GM21360 (cell line): ENCODE data around the gene TMEM151B.
"Not testable (repeated sequence)": the region's sequence is repeated elsewhere in the genome, so short reads cannot be mapped to it uniquely, and the experiment has no call there.

ENCODE experiments used
- ATAC-seq: cut with Tn5 transposase; IDR thresholded peaks from one replicate; pipeline ENCODE4 v1.9.1; 2021; ENCODE audit warnings: mild to moderate bottlenecking, moderate library complexity; ENCODE audit not compliant: unreplicated experiment

TMEM151B gene

DNA sequence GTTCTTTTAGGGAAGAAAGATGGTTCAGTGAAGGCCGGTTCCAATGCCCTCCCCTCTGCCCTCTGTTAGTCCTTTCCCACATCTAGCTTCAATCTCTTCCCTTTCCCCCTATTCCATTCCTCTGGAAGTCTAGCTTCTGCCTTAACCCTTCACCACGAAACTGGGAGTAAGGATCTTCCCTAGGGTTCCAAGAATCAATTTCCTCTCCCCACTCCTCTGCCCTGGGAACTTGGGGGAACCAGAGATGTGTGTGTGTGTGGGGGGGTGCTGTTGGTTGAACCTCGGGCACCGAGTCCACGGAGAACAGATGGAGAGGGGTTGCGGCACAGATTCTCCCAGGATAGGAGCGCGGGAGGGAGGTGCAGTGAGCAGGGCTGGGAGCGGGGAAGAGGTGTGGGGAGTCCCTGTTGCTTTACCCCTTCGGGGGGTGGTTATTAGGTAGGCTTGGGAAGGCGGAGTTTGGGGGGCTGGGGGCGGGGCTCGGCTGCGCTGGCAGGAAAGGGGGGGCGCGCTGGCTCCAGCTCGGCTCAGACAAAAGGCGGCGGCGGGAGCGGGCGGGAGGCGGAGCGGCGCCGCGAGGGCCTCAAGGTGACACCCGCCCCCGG, at the start of gene TMEM151B:
Gene TMEM151B, plus strand, starts transcription at position 530 of the 605 bp plus-strand sequence. CDS start 293 bp downstream, outside the sequence.
- no peak for ATAC-seq

- ATAC-seq, result no peak
Observed at GRCh38 chr6:44220913-44221290, 49.3 kb upstream of the TMEM151B start.

GRCh38 chr6:44221291-44221960, 48.8 kb upstream of the TMEM151B start:
- peak; percentile 46 for ATAC-seq

- no peak for ATAC-seq
Observed at GRCh38 chr6:44221961-44222335, 48.3 kb upstream of the TMEM151B start.

DNA sequence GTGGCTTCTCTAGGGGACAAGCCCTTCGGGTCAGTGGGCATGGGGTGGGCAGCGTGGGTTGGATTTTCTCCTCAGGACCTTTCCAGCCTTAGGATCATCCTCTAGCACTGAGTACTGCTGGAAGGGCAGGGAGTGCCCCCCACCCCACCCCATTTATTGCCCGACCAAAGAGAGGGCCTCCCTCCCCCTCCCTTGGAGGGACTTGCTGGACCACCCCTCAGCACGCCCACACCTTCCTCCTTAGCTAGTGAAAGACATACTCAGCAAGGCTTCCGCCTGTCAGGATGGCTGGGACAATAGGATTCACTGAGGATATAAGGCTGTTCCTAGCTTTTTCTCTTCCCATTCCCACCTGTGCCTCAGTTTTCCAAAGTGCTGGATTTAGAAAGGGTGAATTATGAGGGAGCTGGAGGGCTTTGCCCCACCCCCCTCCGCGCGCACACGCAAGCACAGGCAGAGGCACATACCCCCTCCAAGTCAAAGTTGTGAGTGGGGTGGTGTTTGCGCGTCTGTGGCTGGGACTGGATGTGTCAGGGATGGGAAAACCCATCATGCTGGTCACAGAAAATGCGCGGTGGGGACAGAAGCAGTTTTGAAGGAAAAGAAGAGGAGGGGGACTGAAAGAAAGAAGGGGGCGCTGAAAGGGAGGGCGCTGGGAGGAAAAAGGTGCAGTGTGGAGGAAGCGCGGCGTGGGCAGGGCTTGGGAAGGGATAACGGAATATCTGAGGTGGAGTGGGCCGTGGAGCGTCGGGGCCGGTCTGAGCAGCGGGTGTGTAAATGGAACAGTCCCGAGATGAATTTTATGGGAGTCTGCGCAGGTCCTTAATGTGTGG, 47.5 kb upstream of the TMEM151B start:
- no peak for ATAC-seq

DNA sequence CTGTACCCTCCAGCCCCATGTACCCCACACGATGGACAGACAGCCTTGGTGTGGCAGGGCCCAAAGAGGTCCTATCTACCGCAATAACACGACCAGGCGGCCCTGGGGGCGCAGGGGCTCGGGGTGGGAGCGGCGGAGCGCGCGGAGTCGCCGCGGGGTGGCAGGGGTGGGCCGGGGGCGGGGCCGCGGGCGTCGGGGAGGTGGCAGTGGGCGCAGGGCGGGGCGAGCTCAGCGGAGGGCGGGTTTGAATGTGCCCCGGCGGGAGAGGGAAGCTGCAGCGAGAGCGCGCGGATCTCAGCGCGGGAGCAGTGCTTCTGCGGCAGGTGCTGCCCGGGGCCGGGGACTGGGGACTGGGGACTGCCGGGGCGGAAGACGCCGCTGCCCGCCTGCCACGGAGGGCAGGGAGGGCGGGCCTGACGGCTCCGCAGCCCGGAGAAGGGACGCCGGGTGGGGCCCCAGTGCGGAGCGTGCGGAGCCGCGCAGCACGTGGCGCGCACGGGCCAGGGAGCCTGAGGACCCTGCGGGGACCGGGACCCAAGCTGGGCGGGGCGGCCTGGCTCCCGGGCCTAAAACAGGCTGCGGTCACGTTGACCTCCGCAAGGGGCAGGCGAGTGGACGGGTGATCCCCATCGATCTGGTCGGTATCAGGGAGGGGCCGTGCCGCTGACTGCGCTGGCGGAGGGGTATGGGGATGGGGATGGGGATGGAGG, 46.8 kb upstream of the TMEM151B start, which contains the start of gene SLC29A1:
Gene SLC29A1, plus strand, starts transcription at position 277 of the 710 bp plus-strand sequence. CDS start 3,719 bp downstream, outside the sequence.
- peak; percentile 29 for ATAC-seq

DNA sequence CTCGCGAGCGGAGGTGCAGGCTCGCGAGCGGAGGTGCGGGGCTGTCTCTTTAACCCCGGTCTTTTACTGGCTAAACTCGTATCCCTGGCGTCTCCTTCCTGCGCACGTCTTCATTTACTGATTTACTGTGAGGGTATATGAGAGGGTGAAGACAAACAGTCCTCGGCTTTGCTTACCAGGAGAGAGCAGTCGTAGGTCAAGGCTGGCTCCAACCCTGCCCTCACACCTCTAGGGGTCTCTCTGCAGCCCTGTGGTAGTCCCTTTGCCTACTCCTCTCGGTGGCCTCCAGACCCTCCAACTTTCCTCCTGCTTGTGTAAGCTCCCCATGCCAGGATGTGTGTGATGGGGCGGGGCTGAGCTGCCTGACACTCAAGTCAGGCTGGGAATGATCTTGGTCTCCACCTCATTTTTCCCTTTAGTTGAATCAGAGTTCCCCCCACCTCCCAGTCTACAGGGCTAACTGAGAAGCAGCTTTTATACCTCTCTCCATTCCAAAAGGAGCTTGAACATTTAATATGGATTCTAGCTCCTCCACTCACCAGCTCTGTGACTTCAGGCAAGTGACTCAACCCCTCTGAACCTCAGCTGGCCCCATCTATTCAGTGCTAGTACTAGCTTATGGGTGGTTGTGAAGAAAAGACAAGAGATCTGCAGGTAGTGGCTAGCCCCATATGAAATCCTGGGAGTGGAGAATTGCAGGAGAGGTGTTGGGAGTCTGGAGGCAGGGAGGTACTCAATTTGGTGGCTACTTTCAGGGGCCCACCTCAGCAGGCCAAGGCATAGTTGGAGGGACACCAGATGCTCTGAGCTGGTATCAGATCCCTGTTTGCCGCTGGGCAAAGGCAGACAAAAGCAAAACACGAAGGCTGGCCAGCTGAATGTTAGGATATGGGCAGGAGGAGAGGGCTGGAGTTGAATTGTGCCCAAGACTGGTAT, 46.0 kb upstream of the TMEM151B start:
- no peak for ATAC-seq

GRCh38 chr6:44224965-44225305, 45.3 kb upstream of the TMEM151B start:
- ATAC-seq, result no peak

- ATAC-seq, result no peak
Observed at GRCh38 chr6:44225579-44226325, 44.5 kb upstream of the TMEM151B start.

- no peak for ATAC-seq
Observed at GRCh38 chr6:44226368-44227147, 43.7 kb upstream of the TMEM151B start.

GRCh38 chr6:44227148-44227793, 43.0 kb upstream of the TMEM151B start:
- no peak for ATAC-seq

DNA sequence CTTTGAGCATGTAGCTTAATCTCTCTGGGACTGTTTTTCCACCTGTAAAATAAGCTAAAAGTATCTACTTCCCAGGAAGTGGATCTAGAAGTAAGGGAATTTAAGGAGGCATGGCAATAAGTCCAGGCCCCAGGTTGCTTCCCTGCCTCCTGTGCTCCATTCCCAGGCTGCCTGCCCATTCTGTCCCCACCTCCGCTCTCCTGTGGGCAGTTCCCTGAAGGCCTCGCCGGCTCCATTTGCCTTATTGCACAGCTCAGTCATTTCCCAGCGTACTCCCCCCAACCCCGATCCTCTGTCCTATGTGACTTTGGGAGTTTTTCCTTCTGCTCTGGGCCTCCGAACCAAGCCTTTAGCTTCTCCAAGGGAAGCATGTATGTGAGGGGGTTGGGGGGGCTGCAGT, 42.2 kb upstream of the TMEM151B start:
- no peak for ATAC-seq

- no peak for ATAC-seq
Observed at GRCh38 chr6:44228433-44228832, 41.8 kb upstream of the TMEM151B start.

DNA sequence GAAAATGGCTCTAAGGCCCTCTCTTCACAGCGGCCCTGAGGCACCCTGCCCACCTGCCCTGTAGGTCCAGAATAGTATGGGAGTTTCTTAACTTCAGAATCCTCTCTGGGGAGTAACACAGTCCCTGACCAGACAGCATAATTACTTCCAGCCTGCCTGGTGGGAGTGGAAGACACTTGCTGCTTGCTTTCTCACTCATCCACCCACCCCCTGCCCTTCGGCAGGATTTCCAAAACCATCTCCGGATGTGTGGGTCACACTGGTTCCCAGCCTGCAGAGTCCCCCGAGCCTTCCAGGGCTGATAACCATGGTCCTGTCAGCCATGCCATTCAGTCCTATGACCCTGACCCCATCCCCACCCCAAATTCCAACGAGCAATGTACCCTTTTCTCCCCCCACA, 41.4 kb upstream of the TMEM151B start:
- no peak for ATAC-seq

- no peak for ATAC-seq
Observed at GRCh38 chr6:44229376-44230033, 40.7 kb upstream of the TMEM151B start.

DNA sequence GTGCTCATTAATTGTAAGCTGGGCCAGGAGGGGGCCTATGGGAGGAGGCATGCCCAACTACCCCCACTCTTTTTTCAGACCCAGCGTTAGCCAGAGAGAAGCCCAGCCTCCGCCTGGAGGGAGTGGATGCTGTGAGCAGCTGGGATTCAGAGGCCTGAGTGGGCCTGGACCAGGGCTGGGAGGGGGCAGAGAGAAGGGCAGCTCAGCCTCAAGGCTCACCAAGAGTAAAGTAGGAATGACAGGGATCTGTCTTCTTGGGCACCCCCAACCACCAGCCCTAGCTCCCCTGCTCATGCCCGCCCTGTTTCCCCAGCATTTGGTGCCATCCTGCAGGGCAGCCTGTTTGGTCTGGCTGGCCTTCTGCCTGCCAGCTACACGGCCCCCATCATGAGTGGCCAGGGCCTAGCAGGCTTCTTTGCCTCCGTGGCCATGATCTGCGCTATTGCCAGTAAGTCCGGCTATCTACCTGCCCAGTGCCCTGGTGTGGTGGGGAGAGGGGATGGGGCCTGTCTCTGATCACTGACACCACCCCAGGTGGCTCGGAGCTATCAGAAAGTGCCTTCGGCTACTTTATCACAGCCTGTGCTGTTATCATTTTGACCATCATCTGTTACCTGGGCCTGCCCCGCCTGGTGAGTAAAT, 40.1 kb upstream of the TMEM151B start:
- ATAC-seq, result no peak

- not testable (repeated sequence) for ATAC-seq
Observed at GRCh38 chr6:44231426-44231825, 38.8 kb upstream of the TMEM151B start.
